Natural killer cell (primary cell): ENCODE results near the gene BTN1A1. TPM values are rescaled to one million over a fixed set of nuclear protein-coding genes. Genes with fewer than 3 reads are reported as not detected.

Experiments
- ATAC-seq, 3 donors: fragments of 150-1000 bp in 2 of 3; fragments of 200-7000 bp in 1 of 3; cut with Tn5 transposase; 1 replicate in 1 of 3; 2 replicates in 2 of 3; pipeline ENCODE4 v1.10.0; 2021; ENCODE audit warnings: mild to moderate bottlenecking in 2 of 3, moderate library complexity in 2 of 3
- DNase-seq, 2 donors: peaks; one replicate each; pipeline versions ENCODE4 v3.0.0 to v3.0.0-alpha.2; 2013 to 2021; ENCODE audit warnings: mixed read lengths in 1 of 2
- H3K27ac ChIP-seq: one replicate; pipeline ENCODE4 v1.5.1; 2013; ENCODE audit warnings: mild to moderate bottlenecking, low read length
- H3K27me3 ChIP-seq: one replicate; pipeline ENCODE4 v1.6.1; 2013; ENCODE audit warnings: low read length; ENCODE audit not compliant: control insufficient read depth, insufficient read depth
- H3K36me3 ChIP-seq: one replicate; pipeline ENCODE4 v1.6.1; 2013; ENCODE audit warnings: low read length; ENCODE audit not compliant: control insufficient read depth, insufficient read depth
- H3K4me1 ChIP-seq: one replicate; pipeline ENCODE4 v1.6.1; 2013; ENCODE audit warnings: low read length; ENCODE audit not compliant: control insufficient read depth, insufficient read depth
- H3K4me3 ChIP-seq: one replicate; pipeline ENCODE4 v1.5.1; 2013; ENCODE audit warnings: low read length
- H3K9me3 ChIP-seq: one replicate; pipeline ENCODE4 v1.6.1; 2013; ENCODE audit warnings: low read length; ENCODE audit not compliant: control insufficient read depth, insufficient read depth
- H3K27ac Mint-ChIP-seq, 2 donors: one replicate each; pipeline ENCODE4 v1.8.0; 2022; ENCODE audit warnings: mild to moderate bottlenecking in 2 of 2, mixed read lengths in 2 of 2, moderate library complexity in 1 of 2
- H3K27me3 Mint-ChIP-seq, 2 donors: one replicate each; pipeline ENCODE4 v1.8.0; 2022; ENCODE audit warnings: low read depth in 2 of 2, mixed read lengths in 2 of 2
- H3K36me3 Mint-ChIP-seq: one replicate; pipeline ENCODE4 v1.8.0; 2022; ENCODE audit warnings: mixed read lengths
- H3K4me1 Mint-ChIP-seq, 2 donors: one replicate each; pipeline ENCODE4 v1.8.0; 2022; ENCODE audit warnings: mixed read lengths in 2 of 2
- H3K4me3 Mint-ChIP-seq: one replicate; pipeline ENCODE4 v1.8.0; 2022; ENCODE audit warnings: mild to moderate bottlenecking, moderate library complexity, mixed read lengths
- H3K9me3 Mint-ChIP-seq, 2 donors: one replicate each; pipeline ENCODE4 v1.8.0; 2022; ENCODE audit warnings: mixed read lengths in 2 of 2
- WGBS: methylation state at CpG from one replicate; pipeline ENCODE4 v1.1.7; 2013; ENCODE audit warnings: missing lambda C conversion rate; ENCODE audit not compliant: insufficient coverage; 5-methylcytosine and 5-hydroxymethylcytosine counted together
- intact Hi-C: fragments of 100-400 bp; cut with micrococcal nuclease; formaldehyde crosslinking; loops from one replicate; pipeline ENCODE4 v1.14.2; 2022
- total RNA-seq, 4 donors: library from RNA; stranded (reverse); fragments of 120-200 nt in 1 of 4; gene quantifications; one replicate each; pipeline versions ENCODE4 v1.2.3 to v1.2.4, GENCODE V29; 2013 to 2022
- TF ChIP-seq, protein P1 (sequence below): fragments of 200-600 bp; IDR thresholded peaks from one replicate; pipeline ENCODE4 v1.8.0; 2022; ENCODE audit warnings: antibody characterized with exemption

BTN1A1 gene
- total RNA-seq, 3 donors from 2014 or later (not counting 1 experiment from before 2014, with no cell fraction given) = not detected

DNA sequence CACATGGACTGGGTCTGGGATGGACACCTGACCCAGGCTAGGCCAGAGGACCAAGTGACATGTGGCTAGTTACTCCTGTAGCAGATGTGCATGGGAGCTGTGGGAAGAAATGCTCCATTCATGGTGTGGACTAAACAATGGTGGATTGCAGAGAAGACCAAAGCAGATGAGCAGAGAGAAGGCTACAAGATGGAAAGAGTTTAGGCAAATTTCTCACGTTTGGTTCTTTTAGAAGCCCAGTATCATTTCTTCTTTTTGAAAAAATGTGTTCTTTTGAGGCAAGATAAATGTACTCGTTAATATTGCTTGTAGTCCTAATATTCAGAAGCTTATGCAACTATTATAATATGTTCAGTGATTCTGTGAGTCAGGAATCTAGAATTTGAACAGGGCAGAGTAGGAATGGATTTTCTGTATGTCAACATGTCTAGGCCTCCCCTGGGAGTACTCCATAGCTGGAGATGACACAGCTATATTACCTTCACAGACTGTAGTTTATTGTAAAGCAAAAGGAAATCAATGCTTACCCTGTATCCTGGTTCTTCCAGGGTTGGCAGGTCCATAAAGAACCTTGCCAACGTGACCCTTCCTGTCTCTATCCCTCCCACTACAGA lies 44.6 kb upstream of the BTN1A1 start:
- no peaks in the 10 kb centered on the region for H3K27me3 Mint-ChIP-seq
- H3K4me1 ChIP-seq = peaks cover 21% of the 10 kb centered on the region
- H3K4me3 Mint-ChIP-seq = no peak overlapping the region
- peak overlapping the region; percentile 95 to 97 for H3K27ac Mint-ChIP-seq
- no peak overlapping the region for H3K4me3 ChIP-seq
- intact Hi-C loops = loop anchor here (5.0 kb wide), 1 partner anchor 73 kb away; the partner anchor contains the start of gene BTN2A2
- no peak for DNase-seq
- H3K9me3 Mint-ChIP-seq = no peaks in the 10 kb centered on the region
- peaks cover 19% of the 10 kb centered on the region for H3K36me3 Mint-ChIP-seq
- H3K27ac ChIP-seq = no peak overlapping the region
- WGBS = 91% methylated on average over 3 of the region's 3 CpGs
- no peaks in the 10 kb centered on the region for H3K27me3 ChIP-seq
- no peaks in the 10 kb centered on the region for H3K9me3 ChIP-seq
- H3K4me1 Mint-ChIP-seq = peaks cover 38 to 48% of the 10 kb centered on the region in 2 donors
- ATAC-seq = no peak
- TF ChIP-seq, protein P1, sequence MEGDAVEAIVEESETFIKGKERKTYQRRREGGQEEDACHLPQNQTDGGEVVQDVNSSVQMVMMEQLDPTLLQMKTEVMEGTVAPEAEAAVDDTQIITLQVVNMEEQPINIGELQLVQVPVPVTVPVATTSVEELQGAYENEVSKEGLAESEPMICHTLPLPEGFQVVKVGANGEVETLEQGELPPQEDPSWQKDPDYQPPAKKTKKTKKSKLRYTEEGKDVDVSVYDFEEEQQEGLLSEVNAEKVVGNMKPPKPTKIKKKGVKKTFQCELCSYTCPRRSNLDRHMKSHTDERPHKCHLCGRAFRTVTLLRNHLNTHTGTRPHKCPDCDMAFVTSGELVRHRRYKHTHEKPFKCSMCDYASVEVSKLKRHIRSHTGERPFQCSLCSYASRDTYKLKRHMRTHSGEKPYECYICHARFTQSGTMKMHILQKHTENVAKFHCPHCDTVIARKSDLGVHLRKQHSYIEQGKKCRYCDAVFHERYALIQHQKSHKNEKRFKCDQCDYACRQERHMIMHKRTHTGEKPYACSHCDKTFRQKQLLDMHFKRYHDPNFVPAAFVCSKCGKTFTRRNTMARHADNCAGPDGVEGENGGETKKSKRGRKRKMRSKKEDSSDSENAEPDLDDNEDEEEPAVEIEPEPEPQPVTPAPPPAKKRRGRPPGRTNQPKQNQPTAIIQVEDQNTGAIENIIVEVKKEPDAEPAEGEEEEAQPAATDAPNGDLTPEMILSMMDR = no peak
- peaks cover 25% of the 10 kb centered on the region for H3K36me3 ChIP-seq

DNA sequence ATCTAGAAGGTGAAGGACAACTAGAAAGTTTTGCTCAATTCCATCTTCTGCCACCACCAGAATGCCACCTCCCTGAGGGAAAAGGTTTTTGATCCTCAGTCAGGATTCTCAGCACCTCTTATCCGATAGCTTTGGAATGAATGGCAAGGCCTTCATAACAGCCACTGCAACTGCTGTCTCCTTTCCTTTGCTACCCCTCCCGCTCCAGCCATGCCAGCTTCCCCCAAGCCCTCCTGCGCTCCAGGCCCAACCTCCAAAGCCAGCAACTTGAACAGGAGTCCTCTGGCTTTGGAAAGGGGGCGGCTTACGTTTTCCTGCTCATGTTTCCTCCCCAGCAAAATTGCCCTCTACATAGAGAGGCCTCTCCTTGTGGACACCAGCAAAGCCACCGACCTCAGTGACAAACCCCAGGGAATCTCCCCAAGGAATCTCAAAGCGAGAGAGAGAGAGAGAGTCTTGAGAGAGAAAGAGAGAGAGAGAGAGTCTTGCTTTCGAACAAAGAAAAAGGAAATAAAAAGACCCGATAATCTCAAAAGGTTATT lies 42.8 kb upstream of the BTN1A1 start:
- DNase-seq = no peak
- Mint-ChIP-seq H3K36me3 (peaks cover 12% of the 10 kb centered on the region), H3K27ac (peak overlapping the region; percentile 95 to 97), H3K27me3 (no peaks in the 10 kb centered on the region), H3K4me1 (peaks cover 52 to 59% of the 10 kb centered on the region in 2 donors), H3K9me3 (no peaks in the 10 kb centered on the region), H3K4me3 (peak overlapping the region; percentile 100)
- H3K27ac ChIP-seq = peak overlapping the region; percentile 82
- peak overlapping the region; percentile 93 for H3K4me3 ChIP-seq
- no peaks in the 10 kb centered on the region for H3K9me3 ChIP-seq
- no peaks in the 10 kb centered on the region for H3K27me3 ChIP-seq
- WGBS = 38% methylated on average over 9 of the region's 9 CpGs
- TF ChIP-seq, protein P1 = no peak
- intact Hi-C loops = loop anchor here (1.0 to 5.0 kb wide), 2 partner anchors 17 to 75 kb away; partner anchors contain the start of gene BTN2A2
- ATAC-seq = peak; percentile 29 to 34 (median 29)
- peaks cover 35% of the 10 kb centered on the region for H3K4me1 ChIP-seq
- H3K36me3 ChIP-seq = peaks cover 22% of the 10 kb centered on the region

DNA sequence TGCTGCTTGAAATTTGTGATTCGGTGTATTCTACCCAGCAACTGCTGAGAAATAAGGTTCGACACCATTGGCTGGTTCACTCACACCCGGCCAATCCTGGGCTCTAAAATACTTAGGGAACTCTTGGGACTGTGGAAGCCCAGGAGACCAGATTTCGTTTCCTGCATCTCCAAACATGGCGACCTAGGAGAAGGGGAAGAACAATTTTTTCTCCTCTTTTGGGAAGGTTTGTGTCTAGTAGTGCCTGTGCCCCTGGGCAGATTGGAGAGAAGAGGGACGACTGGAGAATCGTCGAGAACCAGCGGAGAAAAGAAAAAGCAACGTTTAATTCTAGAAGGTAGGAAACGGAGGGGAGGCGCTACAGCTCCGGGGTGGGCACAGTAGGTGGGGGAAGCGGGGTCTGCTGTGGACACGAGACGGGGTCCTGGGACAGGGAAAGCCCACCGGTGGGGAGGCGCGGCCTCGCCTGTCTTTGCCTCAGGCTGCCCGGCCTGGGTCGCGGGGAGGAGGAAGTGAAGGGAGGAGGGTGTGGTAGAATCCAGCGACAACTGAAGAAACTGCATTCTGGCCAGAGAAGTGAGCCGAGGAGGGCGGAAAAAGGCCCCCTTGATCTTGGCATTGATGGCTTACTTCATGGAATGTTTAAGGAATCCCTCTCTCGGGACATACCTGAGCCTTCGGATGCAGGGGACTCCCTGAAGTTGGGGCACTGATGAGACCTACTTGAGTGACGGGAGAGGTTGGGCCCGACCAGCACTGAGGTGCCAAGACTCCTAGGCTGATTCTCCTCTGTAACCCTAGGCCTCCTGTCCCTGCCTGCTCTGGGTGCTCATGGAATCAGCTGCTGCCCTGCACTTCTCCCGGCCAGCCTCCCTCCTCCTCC lies 42.1 kb upstream of the BTN1A1 start, which contains the start of gene BTN2A1:
BTN2A1 (plus strand) TSS at position 150 of the 883 bp plus-strand sequence; CDS start at position 832, 682 bp downstream.
- DNase-seq = peak; percentile 54 to 92
- Histone ChIP-seq H3K4me3 (peak within 1 kb of the TSS; percentile 93), H3K27ac (peak within 1 kb of the TSS; percentile 82), H3K9me3 (no peaks in the 10 kb centered on the region), H3K36me3 (peaks cover 29% of the 10 kb centered on the region), H3K27me3 (no peaks in the 10 kb centered on the region), H3K4me1 (peaks cover 35% of the 10 kb centered on the region)
- H3K4me3 Mint-ChIP-seq = peak within 1 kb of the TSS; percentile 100
- WGBS = 0% methylated on average over 31 of the region's 31 CpGs
- TF ChIP-seq, protein P1 = no peak
- peak within 1 kb of the TSS; percentile 95 to 97 for H3K27ac Mint-ChIP-seq
- peaks cover 59 to 63% of the 10 kb centered on the region in 2 donors for H3K4me1 Mint-ChIP-seq
- no peaks in the 10 kb centered on the region for H3K9me3 Mint-ChIP-seq
- ATAC-seq = peak; percentile 97 to 98 (median 98)
- no peaks in the 10 kb centered on the region for H3K27me3 Mint-ChIP-seq
- intact Hi-C loops = loop anchor here (1.0 to 5.0 kb wide), 2 partner anchors 16 to 76 kb away; partner anchors contain the start of gene BTN2A2
- peaks cover 12% of the 10 kb centered on the region for H3K36me3 Mint-ChIP-seq
